Osteocyte (in vitro differentiated cells): ENCODE results near the gene PLCB4. TPM values are rescaled to one million over a fixed set of nuclear protein-coding genes. Genes with fewer than 3 reads are reported as not detected.

Source experiments
- DNase-seq: peaks from one replicate; pipeline ENCODE4 v3.0.0; 2021; ENCODE audit warnings: mixed read lengths; ENCODE audit not compliant: unreplicated experiment; ENCODE audit errors: extremely low spot score
- H3K27ac Mint-ChIP-seq: one replicate; pipeline ENCODE4 v1.8.0; 2021; ENCODE audit warnings: mild to moderate bottlenecking, mixed read lengths; ENCODE audit not compliant: unreplicated experiment
- H3K27me3 Mint-ChIP-seq: one replicate; pipeline ENCODE4 v1.8.0; 2021; ENCODE audit warnings: mixed read lengths; ENCODE audit not compliant: unreplicated experiment
- H3K36me3 Mint-ChIP-seq: one replicate; pipeline ENCODE4 v1.8.0; 2021; ENCODE audit warnings: mixed read lengths; ENCODE audit not compliant: unreplicated experiment
- H3K4me1 Mint-ChIP-seq: one replicate; pipeline ENCODE4 v1.8.0; 2021; ENCODE audit warnings: mixed read lengths; ENCODE audit not compliant: unreplicated experiment
- H3K4me3 Mint-ChIP-seq: one replicate; pipeline ENCODE4 v1.8.0; 2021; ENCODE audit warnings: mild to moderate bottlenecking, moderate library complexity, mixed read lengths; ENCODE audit not compliant: unreplicated experiment
- H3K9me3 Mint-ChIP-seq: one replicate; pipeline ENCODE4 v1.8.0; 2021; ENCODE audit warnings: mixed read lengths; ENCODE audit not compliant: unreplicated experiment
- CTCF ChIP-seq: fragments of 200-600 bp; sonication (generic); IDR thresholded peaks from 2 replicates; pipeline ENCODE4 v1.5.0; 2021; ENCODE audit warnings: antibody characterized with exemption, mild to moderate bottlenecking, moderate library complexity
- total RNA-seq: library from RNA; stranded (reverse); gene quantifications from 2 replicates; pipeline ENCODE4 v1.2.1, GENCODE V29; 2021

The PLCB4 gene
- total RNA-seq, 1 donor from 2014 or later: 5.3 TPM

GRCh38 chr20:9195031-9195430 is 126.1 kb downstream of the PLCB4 start:
- no peaks in the 10 kb centered on the region for H3K27me3 Mint-ChIP-seq
- H3K9me3 Mint-ChIP-seq: peaks cover 4% of the 10 kb centered on the region
- H3K27ac Mint-ChIP-seq: no peak overlapping the region
- no peak for DNase-seq
- no peaks in the 10 kb centered on the region for H3K4me1 Mint-ChIP-seq
- H3K36me3 Mint-ChIP-seq: no peaks in the 10 kb centered on the region
- no peak for TF ChIP-seq CTCF
- H3K4me3 Mint-ChIP-seq: no peak overlapping the region

GRCh38 chr20:9196110-9196509 is 127.2 kb downstream of the PLCB4 start:
- Mint-ChIP-seq H3K27ac (no peak overlapping the region), H3K4me3 (no peak overlapping the region), H3K4me1 (peaks cover 8% of the 10 kb centered on the region)

GRCh38 chr20:9198460-9198859 is 129.6 kb downstream of the PLCB4 start:
- Mint-ChIP-seq H3K27me3 (no peaks in the 10 kb centered on the region), H3K9me3 (peaks cover 4% of the 10 kb centered on the region), H3K27ac (no peak overlapping the region), H3K36me3 (no peaks in the 10 kb centered on the region), H3K4me1 (peaks cover 13% of the 10 kb centered on the region), H3K4me3 (no peak overlapping the region)
- DNase-seq: no peak
- TF ChIP-seq CTCF: no peak

More at GRCh38 chr20:9196110-9196509, 127.2 kb downstream of the PLCB4 start:
- Mint-ChIP-seq H3K27me3 (no peaks in the 10 kb centered on the region), H3K36me3 (no peaks in the 10 kb centered on the region), H3K9me3 (peaks cover 4% of the 10 kb centered on the region)
- no peak for TF ChIP-seq CTCF
- DNase-seq: no peak

- Mint-ChIP-seq H3K4me3 (no peak overlapping the region), H3K4me1 (peaks cover 13% of the 10 kb centered on the region), H3K9me3 (peaks cover 4% of the 10 kb centered on the region), H3K36me3 (peaks cover 2% of the 10 kb centered on the region), H3K27me3 (no peaks in the 10 kb centered on the region), H3K27ac (no peak overlapping the region)
- DNase-seq: no peak
- no peak for TF ChIP-seq CTCF
Measured at GRCh38 chr20:9200196-9200595, 131.3 kb downstream of the PLCB4 start.

- Mint-ChIP-seq H3K27ac (no peak overlapping the region), H3K9me3 (peaks cover 4% of the 10 kb centered on the region), H3K4me3 (no peak overlapping the region), H3K36me3 (peaks cover 2% of the 10 kb centered on the region), H3K4me1 (peaks cover 13% of the 10 kb centered on the region), H3K27me3 (no peaks in the 10 kb centered on the region)
- no peak for DNase-seq
- no peak for TF ChIP-seq CTCF
Measured at GRCh38 chr20:9200620-9201019, 131.7 kb downstream of the PLCB4 start.
